CD14-positive monocyte (primary cell): ENCODE data around the gene ZFP92. TPM values are rescaled to one million over a fixed set of nuclear protein-coding genes. Genes with fewer than 3 reads are reported as not detected.

Experiments used
- DNase-seq, 3 donors: peaks; one replicate each; pipeline ENCODE4 v3.0.0-alpha.2; 2011 to 2022
- H2AFZ ChIP-seq: 2 replicates; pipeline ENCODE4 v1.6.0; 2012; ENCODE audit warnings: mild to moderate bottlenecking, low read depth, low read length, inconsistent platforms; ENCODE audit not compliant: insufficient read depth, poor library complexity, severe bottlenecking
- H3K27ac ChIP-seq, 2 donors: 1 replicate in 1 of 2; 2 replicates in 1 of 2; pipeline ENCODE4 v1.5.1; 2012 to 2013; ENCODE audit warnings: low read length in 2 of 2, control low read depth in 1 of 2, inconsistent platforms in 1 of 2, low read depth in 1 of 2, mild to moderate bottlenecking in 1 of 2
- H3K27me3 ChIP-seq, 2 donors: one replicate each; pipeline versions ENCODE4 v1.6.0 to v1.6.1; 2011 to 2013; ENCODE audit warnings: low read length in 2 of 2; ENCODE audit not compliant: control insufficient read depth in 2 of 2, insufficient read depth in 2 of 2
- H3K36me3 ChIP-seq, 2 donors: replicated peaks in 1 of 2; 1 replicate in 1 of 2; 2 replicates in 1 of 2; pipeline versions ENCODE4 v1.5.1 to v1.6.1; 2012 to 2013; ENCODE audit warnings: low read length in 2 of 2, control low read depth in 1 of 2, inconsistent platforms in 1 of 2, mild to moderate bottlenecking in 1 of 2; ENCODE audit not compliant: insufficient read depth in 2 of 2, control insufficient read depth in 1 of 2
- H3K4me1 ChIP-seq, 2 donors: 1 replicate in 1 of 2; 2 replicates in 1 of 2; pipeline versions ENCODE4 v1.5.1 to v1.6.1; 2012 to 2013; ENCODE audit warnings: low read length in 2 of 2, control low read depth in 1 of 2, inconsistent platforms in 1 of 2, mild to moderate bottlenecking in 1 of 2, moderate library complexity in 1 of 2; ENCODE audit not compliant: insufficient read depth in 2 of 2, control insufficient read depth in 1 of 2
- H3K4me2 ChIP-seq: replicated peaks from 2 replicates; pipeline ENCODE3; 2012; ENCODE audit warnings: low read length, moderate library complexity, mild to moderate bottlenecking; ENCODE audit not compliant: poor library complexity, severe bottlenecking; ENCODE audit errors: extremely low read depth
- H3K4me3 ChIP-seq, 3 experiments: fragments of 200-600 bp in 1 of 3; sonication (generic) in 1 of 3; replicated peaks in 1 of 3; 1 replicate in 2 of 3; 2 replicates in 1 of 3; pipeline ENCODE4 v1.5.1; 2011 to 2013; ENCODE audit warnings: low read length in 3 of 3, mild to moderate bottlenecking in 3 of 3, control low read depth in 2 of 3, low read depth in 2 of 3, inconsistent platforms in 1 of 3, moderate library complexity in 1 of 3
- H3K79me2 ChIP-seq: 2 replicates; pipeline ENCODE4 v1.6.0; 2012; ENCODE audit warnings: mild to moderate bottlenecking, control low read depth, inconsistent platforms, low read length, moderate library complexity; ENCODE audit not compliant: insufficient read depth
- H3K9ac ChIP-seq: 2 replicates; pipeline ENCODE4 v1.6.0; 2017; ENCODE audit warnings: low read length, mild to moderate bottlenecking; ENCODE audit not compliant: insufficient read depth, poor library complexity, severe bottlenecking
- H3K9me3 ChIP-seq, 2 donors: replicated peaks in 1 of 2; 1 replicate in 1 of 2; 2 replicates in 1 of 2; pipeline versions ENCODE4 v1.5.1 to v1.6.1; 2012 to 2013; ENCODE audit warnings: low read length in 2 of 2, control low read depth in 1 of 2; ENCODE audit not compliant: control insufficient read depth in 1 of 2, insufficient read depth in 1 of 2
- H4K20me1 ChIP-seq: 2 replicates; pipeline ENCODE4 v1.6.0; 2012; ENCODE audit warnings: mild to moderate bottlenecking, low read length, control low read depth, moderate library complexity; ENCODE audit not compliant: insufficient read depth
- H3K27ac Mint-ChIP-seq, 7 donors: one replicate each; pipeline ENCODE4 v1.8.0; 2020; ENCODE audit warnings: mild to moderate bottlenecking in 7 of 7, mixed read lengths in 7 of 7, moderate library complexity in 6 of 7, inconsistent platforms in 2 of 7
- H3K27me3 Mint-ChIP-seq, 3 donors: one replicate each; pipeline ENCODE4 v1.8.0; 2021 to 2022; ENCODE audit warnings: low read depth in 3 of 3, mild to moderate bottlenecking in 3 of 3, mixed read lengths in 3 of 3, moderate library complexity in 3 of 3, inconsistent platforms in 1 of 3
- H3K36me3 Mint-ChIP-seq, 2 donors: one replicate each; pipeline ENCODE4 v1.8.0; 2020; ENCODE audit warnings: mixed read lengths in 2 of 2, inconsistent platforms in 1 of 2, mild to moderate bottlenecking in 1 of 2
- H3K4me1 Mint-ChIP-seq: one replicate; pipeline ENCODE4 v1.8.0; 2020; ENCODE audit warnings: mild to moderate bottlenecking, mixed read lengths
- H3K4me3 Mint-ChIP-seq, 2 donors: one replicate each; pipeline ENCODE4 v1.8.0; 2020; ENCODE audit warnings: mild to moderate bottlenecking in 2 of 2, mixed read lengths in 2 of 2, moderate library complexity in 1 of 2
- H3K9me3 Mint-ChIP-seq, 7 donors: one replicate each; pipeline ENCODE4 v1.8.0; 2020 to 2022; ENCODE audit warnings: mixed read lengths in 7 of 7, mild to moderate bottlenecking in 6 of 7, moderate library complexity in 6 of 7, inconsistent platforms in 2 of 7
- CTCF ChIP-seq: fragments of 200-600 bp; IDR thresholded peaks from one replicate; pipeline ENCODE4 v1.8.0; 2022; ENCODE audit warnings: antibody characterized with exemption, mild to moderate bottlenecking
- WGBS: methylation state at CpG from one replicate; pipeline ENCODE4 v1.1.5; 2013; ENCODE audit warnings: missing lambda C conversion rate; ENCODE audit not compliant: insufficient coverage; 5-methylcytosine and 5-hydroxymethylcytosine counted together
- intact Hi-C, 2 donors: fragments of 100-400 bp; cut with micrococcal nuclease; formaldehyde crosslinking; loops; one replicate each; pipeline versions ENCODE4 v1.15.0 to v1.15.1; 2023
- polyA plus RNA-seq, 3 donors: library from polyadenylated mRNA; depleted of rRNA in 1 of 3; unstranded in 2 of 3; stranded (reverse) in 1 of 3; fragments of 300-500 nt in 2 of 3; fragments of >200 nt in 1 of 3; fragmentation: Illumina TruSeq in 2 of 3; gene quantifications; 1 replicate in 2 of 3; 2 replicates in 1 of 3; pipeline ENCODE4 v1.2.3, GENCODE V29; 2012 to 2021

Gene ZFP92
- polyA plus RNA-seq, 3 donors, result 0.04 to 0.96 (median 0.13) TPM

- peaks cover 4% of the 10 kb centered on the region for H3K4me1 Mint-ChIP-seq
- no peak overlapping the region for H3K4me3 Mint-ChIP-seq
- Histone ChIP-seq H2AFZ (no peak overlapping the region), H3K4me2 (no peak overlapping the region), H3K27me3 (no peaks in the 10 kb centered on the region), H3K9me3 (peaks cover 0 to 5% of the 10 kb centered on the region in 2 donors), H3K36me3 (no peaks in the 10 kb centered on the region), H3K27ac (no peak overlapping the region), H4K20me1 (no peaks in the 10 kb centered on the region), H3K9ac (no peak overlapping the region), H3K4me1 (peaks cover 0 to 2% of the 10 kb centered on the region in 2 donors), H3K79me2 (no peaks in the 10 kb centered on the region), H3K4me3 (no peak overlapping the region)
- H3K27me3 Mint-ChIP-seq, result peaks cover 0 to 8% (median 3%) of the 10 kb centered on the region in 3 donors
- H3K36me3 Mint-ChIP-seq, result no peaks in the 10 kb centered on the region
- H3K27ac Mint-ChIP-seq, result no peak overlapping the region
- no peak for TF ChIP-seq CTCF
- intact Hi-C loops, result no loop called here
- H3K9me3 Mint-ChIP-seq, result peaks cover 0 to 6% (median 0%) of the 10 kb centered on the region in 7 donors
- WGBS, result 64% methylated on average over 14 of the region's 26 CpGs
- no peak for DNase-seq
Measured at GRCh38 chrX:153395613-153396319, 15.5 kb upstream of the ZFP92 start.

GRCh38 chrX:153396320-153397195 lies 14.7 kb upstream of the ZFP92 start:
- Mint-ChIP-seq H3K4me3 (no peak overlapping the region), H3K36me3 (no peaks in the 10 kb centered on the region), H3K9me3 (peaks cover 0 to 9% (median 4%) of the 10 kb centered on the region in 7 donors), H3K4me1 (peaks cover 4% of the 10 kb centered on the region), H3K27me3 (peaks cover 2 to 8% (median 3%) of the 10 kb centered on the region in 3 donors), H3K27ac (no peak overlapping the region)
- Histone ChIP-seq H3K36me3 (no peaks in the 10 kb centered on the region), H3K9me3 (peaks cover 0 to 7% of the 10 kb centered on the region in 2 donors), H3K4me1 (peaks cover 0 to 2% of the 10 kb centered on the region in 2 donors), H3K79me2 (no peaks in the 10 kb centered on the region), H3K27ac (no peak overlapping the region), H3K9ac (no peak overlapping the region), H4K20me1 (no peaks in the 10 kb centered on the region), H3K27me3 (no peaks in the 10 kb centered on the region), H2AFZ (no peak overlapping the region), H3K4me3 (no peak overlapping the region), H3K4me2 (no peak overlapping the region)
- WGBS, result 97% methylated on average over 13 of the region's 26 CpGs
- no peak for DNase-seq
- intact Hi-C loops, result no loop called here
- TF ChIP-seq CTCF, result no peak
